ENCODE measurements around the gene PSMD13.

DNA sequence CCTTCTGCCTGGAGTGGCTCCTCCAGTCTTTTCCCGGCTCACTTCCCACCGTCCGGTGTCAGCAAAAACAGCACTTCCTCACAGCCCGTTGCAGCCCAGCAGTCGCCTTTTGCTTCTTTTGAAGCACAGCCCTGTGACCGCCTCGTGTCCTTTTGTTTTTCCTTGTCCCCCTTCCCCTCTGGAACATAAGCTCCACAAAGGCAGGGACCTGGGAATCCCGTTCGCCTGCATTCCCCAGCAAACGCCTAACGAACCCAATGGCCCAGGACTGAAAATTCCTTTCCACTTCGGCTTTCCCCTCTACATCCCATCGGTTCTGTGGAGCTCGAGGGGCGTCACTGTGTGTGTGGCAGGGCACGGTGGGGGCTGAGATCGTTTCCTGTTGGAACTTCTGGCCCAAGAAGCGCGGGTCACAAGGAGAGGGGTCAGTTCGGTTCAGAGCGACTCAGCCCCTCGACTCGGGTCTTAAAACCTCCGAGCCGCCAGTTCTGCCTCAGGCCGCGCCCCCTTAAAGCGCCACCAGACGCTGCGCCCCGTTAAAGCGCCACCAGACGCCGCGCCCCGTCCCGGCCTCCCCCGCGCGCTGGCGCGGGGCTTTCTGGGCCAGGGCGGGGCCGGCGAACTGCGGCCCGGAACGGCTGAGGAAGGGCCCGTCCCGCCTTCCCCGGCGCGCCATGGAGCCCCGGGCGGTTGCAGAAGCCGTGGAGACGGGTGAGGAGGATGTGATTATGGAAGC is 28.4 kb upstream of the PSMD13 start:
- TF ChIP-seq, protein P1, sequence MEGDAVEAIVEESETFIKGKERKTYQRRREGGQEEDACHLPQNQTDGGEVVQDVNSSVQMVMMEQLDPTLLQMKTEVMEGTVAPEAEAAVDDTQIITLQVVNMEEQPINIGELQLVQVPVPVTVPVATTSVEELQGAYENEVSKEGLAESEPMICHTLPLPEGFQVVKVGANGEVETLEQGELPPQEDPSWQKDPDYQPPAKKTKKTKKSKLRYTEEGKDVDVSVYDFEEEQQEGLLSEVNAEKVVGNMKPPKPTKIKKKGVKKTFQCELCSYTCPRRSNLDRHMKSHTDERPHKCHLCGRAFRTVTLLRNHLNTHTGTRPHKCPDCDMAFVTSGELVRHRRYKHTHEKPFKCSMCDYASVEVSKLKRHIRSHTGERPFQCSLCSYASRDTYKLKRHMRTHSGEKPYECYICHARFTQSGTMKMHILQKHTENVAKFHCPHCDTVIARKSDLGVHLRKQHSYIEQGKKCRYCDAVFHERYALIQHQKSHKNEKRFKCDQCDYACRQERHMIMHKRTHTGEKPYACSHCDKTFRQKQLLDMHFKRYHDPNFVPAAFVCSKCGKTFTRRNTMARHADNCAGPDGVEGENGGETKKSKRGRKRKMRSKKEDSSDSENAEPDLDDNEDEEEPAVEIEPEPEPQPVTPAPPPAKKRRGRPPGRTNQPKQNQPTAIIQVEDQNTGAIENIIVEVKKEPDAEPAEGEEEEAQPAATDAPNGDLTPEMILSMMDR (conservative IDR thresholded peaks at IDR 0.05 in 1 of 2, IDR thresholded peaks at IDR 0.05 in 1 of 2; ENCODE audit: extremely low read depth in 1 of 2, insufficient read depth in 1 of 2, low read depth in 1 of 2, low read length in 2 of 2) = no peak
- no peak for TF ChIP-seq EZH2 (IDR thresholded peaks at IDR 0.05; ENCODE audit: borderline replicate concordance, low read length)
